DND-41 (cell line): ENCODE results near the gene STAP1.

Experiments used
- ATAC-seq: fragments of 200-7000 bp; cut with Tn5 transposase; 3 replicates; pipeline ENCODE4 v1.9.1; 2021; ENCODE audit warnings: low read depth; ENCODE audit not compliant: insufficient read depth
- DNase-seq: peaks from one replicate; pipeline ENCODE4 v3.0.0-alpha.2; 2020
- H2AFZ ChIP-seq: 2 replicates; pipeline ENCODE4 v1.6.0; 2012; ENCODE audit warnings: low read depth, low read length
- H3K27ac ChIP-seq: 2 replicates; pipeline ENCODE4 v1.5.1; 2012; ENCODE audit warnings: low read length, inconsistent platforms
- H3K27me3 ChIP-seq: fragments of 200-600 bp; sonication (generic); 2 replicates; pipeline ENCODE4 v1.6.0; 2012; ENCODE audit warnings: low read length, mild to moderate bottlenecking, inconsistent platforms; ENCODE audit not compliant: insufficient read depth, poor library complexity
- H3K36me3 ChIP-seq: 2 replicates; pipeline ENCODE4 v1.5.1; 2012; ENCODE audit warnings: low read length, inconsistent platforms; ENCODE audit not compliant: insufficient read depth
- H3K4me1 ChIP-seq: 2 replicates; pipeline ENCODE4 v1.5.1; 2012; ENCODE audit warnings: mild to moderate bottlenecking, low read length; ENCODE audit not compliant: insufficient read depth
- H3K4me2 ChIP-seq: 2 replicates; pipeline ENCODE4 v1.6.0; 2012; ENCODE audit warnings: mild to moderate bottlenecking, moderate library complexity, low read length, inconsistent platforms; ENCODE audit not compliant: insufficient read depth
- H3K4me3 ChIP-seq, 2 experiments: fragments of 200-600 bp in 1 of 2; shearing (Covaris generic) in 1 of 2; 2 replicates each; pipeline ENCODE4 v1.5.1; 2012 to 2016; ENCODE audit warnings: inconsistent platforms in 2 of 2, low read length in 2 of 2, mild to moderate bottlenecking in 2 of 2, low read depth in 1 of 2, moderate library complexity in 1 of 2
- H3K79me2 ChIP-seq: 2 replicates; pipeline ENCODE4 v1.6.0; 2012; ENCODE audit warnings: low read length, inconsistent platforms; ENCODE audit not compliant: insufficient read depth
- H3K9ac ChIP-seq: 2 replicates; pipeline ENCODE4 v1.6.0; 2012; ENCODE audit warnings: low read depth, mild to moderate bottlenecking, inconsistent platforms, low read length, moderate library complexity
- H3K9me3 ChIP-seq: 2 replicates; pipeline ENCODE4 v1.5.1; 2012; ENCODE audit warnings: low read length, moderate library complexity, mild to moderate bottlenecking, inconsistent platforms; ENCODE audit not compliant: insufficient read depth, severe bottlenecking
- H4K20me1 ChIP-seq: 2 replicates; pipeline ENCODE4 v1.6.0; 2012; ENCODE audit warnings: low read length; ENCODE audit not compliant: insufficient read depth
- CTCF ChIP-seq: IDR thresholded peaks from 2 replicates; pipeline ENCODE4 v1.5.1; 2012; ENCODE audit warnings: borderline replicate concordance, low read length, moderate library complexity, mild to moderate bottlenecking; ENCODE audit not compliant: poor library complexity, severe bottlenecking; ENCODE audit errors: extremely low read depth
- EZH2 ChIP-seq: IDR thresholded peaks from 3 replicates; pipeline ENCODE4 v1.6.1; 2012; ENCODE audit warnings: borderline replicate concordance, low read depth, mild to moderate bottlenecking, moderate library complexity, low read length, inconsistent platforms; ENCODE audit not compliant: severe bottlenecking

STAP1 gene

DNA sequence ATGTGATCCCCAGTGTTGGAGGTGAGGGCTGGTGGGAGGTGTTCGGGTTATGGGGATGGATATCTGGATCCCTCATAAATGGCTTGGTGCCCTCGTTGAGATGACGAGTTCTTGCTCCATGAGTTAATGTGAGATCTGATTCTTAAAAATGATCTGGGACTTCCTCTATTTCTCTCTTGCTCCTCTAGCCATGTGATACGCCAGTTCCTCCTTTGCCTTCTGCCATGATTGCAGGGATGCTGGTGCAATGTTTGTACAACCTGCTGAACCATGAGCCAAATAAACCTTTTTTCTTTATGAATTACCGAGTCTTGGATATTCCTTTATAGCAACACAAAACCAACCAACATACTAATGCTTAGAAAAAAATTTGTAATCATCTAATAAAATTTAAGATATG is 56.6 kb downstream of the STAP1 start:
- Histone ChIP-seq H3K27me3 (no peaks in the 10 kb centered on the region), H3K27ac (no peak overlapping the region), H3K4me2 (no peak overlapping the region), H4K20me1 (no peaks in the 10 kb centered on the region), H3K36me3 (peaks cover 57% of the 10 kb centered on the region), H3K9me3 (peaks cover 4% of the 10 kb centered on the region), H3K4me3 (no peak overlapping the region), H3K4me1 (no peaks in the 10 kb centered on the region), H3K9ac (no peak overlapping the region), H3K79me2 (no peaks in the 10 kb centered on the region), H2AFZ (no peak overlapping the region)
- no peak for DNase-seq
- TF ChIP-seq CTCF (no peak), EZH2 (no peak)
- no peak for ATAC-seq

- Histone ChIP-seq H3K27me3 (no peaks in the 10 kb centered on the region), H3K79me2 (no peaks in the 10 kb centered on the region), H3K9ac (no peak overlapping the region), H3K4me2 (no peak overlapping the region), H3K27ac (no peak overlapping the region), H3K36me3 (peaks cover 70% of the 10 kb centered on the region), H3K4me3 (no peak overlapping the region), H4K20me1 (no peaks in the 10 kb centered on the region), H2AFZ (no peak overlapping the region), H3K9me3 (peaks cover 4% of the 10 kb centered on the region), H3K4me1 (no peaks in the 10 kb centered on the region)
- no peak for ATAC-seq
- DNase-seq: no peak
- TF ChIP-seq CTCF (no peak), EZH2 (no peak)
Measured at GRCh38 chr4:67616478-67616877, 58.0 kb downstream of the STAP1 start.

DNA sequence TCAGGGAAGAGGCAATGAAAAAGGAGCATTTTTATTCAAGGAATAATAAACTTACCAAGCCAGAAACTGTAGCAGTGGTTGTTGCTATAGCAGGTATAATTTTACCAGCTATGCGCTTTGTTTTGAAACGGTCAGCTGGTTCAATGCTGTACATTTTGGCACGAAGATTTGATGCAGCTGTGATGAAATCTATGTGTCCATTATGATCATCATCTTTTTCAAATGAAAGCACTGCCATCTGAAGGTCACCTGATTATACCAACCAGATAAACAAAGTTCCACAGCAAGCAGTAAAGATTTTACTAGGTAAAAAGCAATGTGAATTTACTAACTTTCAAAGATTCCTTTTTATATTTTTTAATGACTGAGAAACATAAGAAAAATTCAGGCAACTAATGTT is 66.4 kb downstream of the STAP1 start:
- no peaks in the 10 kb centered on the region for H3K9me3 ChIP-seq
- ATAC-seq (no peak), DNase-seq (no peak)
- H4K20me1 ChIP-seq: no peaks in the 10 kb centered on the region
- H3K4me1 ChIP-seq: no peaks in the 10 kb centered on the region
- H3K9ac ChIP-seq: no peak overlapping the region
- H3K4me2 ChIP-seq: no peak overlapping the region
- H3K4me3 ChIP-seq: no peak overlapping the region
- peaks cover 86% of the 10 kb centered on the region for H3K36me3 ChIP-seq
- H3K27me3 ChIP-seq: no peaks in the 10 kb centered on the region
- no peak for TF ChIP-seq CTCF
- no peak for TF ChIP-seq EZH2
- no peak overlapping the region for H2AFZ ChIP-seq
- H3K27ac ChIP-seq: no peak overlapping the region
- H3K79me2 ChIP-seq: no peaks in the 10 kb centered on the region

- Histone ChIP-seq H4K20me1 (no peaks in the 10 kb centered on the region), H3K9ac (no peak overlapping the region), H2AFZ (no peak overlapping the region), H3K4me2 (no peak overlapping the region), H3K79me2 (no peaks in the 10 kb centered on the region), H3K4me3 (no peak overlapping the region), H3K27me3 (no peaks in the 10 kb centered on the region), H3K4me1 (no peaks in the 10 kb centered on the region), H3K36me3 (peaks cover 83% of the 10 kb centered on the region), H3K27ac (no peak overlapping the region), H3K9me3 (no peaks in the 10 kb centered on the region)
- ATAC-seq (no peak), DNase-seq (no peak)
- no peak for TF ChIP-seq CTCF
- no peak for TF ChIP-seq EZH2
Measured at GRCh38 chr4:67632492-67632891, 74.0 kb downstream of the STAP1 start.
